Stimulated activated CD8-positive, alpha-beta memory T cell treated with anti-CD3 and anti-CD28 coated beads, Interleukin-7, amount 100 ng/mL, for 48 hours (primary cell): ENCODE data around the gene TSPAN14.

Experiments
- DNase-seq, 2 donors: peaks; one replicate each; pipeline ENCODE4 v3.0.0-alpha.2; 2020; ENCODE audit warnings: low read depth in 1 of 2; ENCODE audit errors: extremely low read depth in 1 of 2

The TSPAN14 gene

GRCh38 chr10:80486785-80487420 lies 32.8 kb downstream of the TSPAN14 start:
- no peak for DNase-seq

GRCh38 chr10:80487421-80487785 lies 33.3 kb downstream of the TSPAN14 start:
- DNase-seq = no peak

- peak; percentile 59 to 65 for DNase-seq
Measured at GRCh38 chr10:80487791-80488538, 33.9 kb downstream of the TSPAN14 start.

DNA sequence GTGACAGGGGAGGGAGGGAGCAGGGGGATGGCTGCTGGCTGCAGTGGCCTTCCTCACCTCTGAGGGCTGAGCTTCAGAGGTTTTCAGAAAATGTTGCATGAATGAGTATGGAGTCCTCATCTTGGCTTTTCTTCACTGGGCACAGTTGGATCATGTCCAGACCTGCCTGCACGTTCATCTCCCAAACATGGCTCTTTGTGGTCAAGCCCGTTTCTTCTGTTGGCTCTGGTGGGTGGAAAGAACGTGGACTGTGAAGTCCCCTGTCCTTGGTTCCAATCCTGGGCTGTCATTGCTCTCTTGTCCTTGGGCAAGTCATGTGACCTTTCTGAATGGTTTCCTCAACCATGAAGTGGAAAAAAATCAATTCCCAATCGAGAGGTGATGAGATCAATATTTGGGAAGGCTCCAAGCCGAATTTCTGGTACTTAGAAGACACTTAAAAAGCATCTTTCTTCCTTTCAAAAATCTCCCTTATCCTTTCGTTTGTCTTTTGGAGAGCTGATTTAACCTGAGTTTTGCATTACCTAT lies 34.5 kb downstream of the TSPAN14 start:
- no peak for DNase-seq

DNA sequence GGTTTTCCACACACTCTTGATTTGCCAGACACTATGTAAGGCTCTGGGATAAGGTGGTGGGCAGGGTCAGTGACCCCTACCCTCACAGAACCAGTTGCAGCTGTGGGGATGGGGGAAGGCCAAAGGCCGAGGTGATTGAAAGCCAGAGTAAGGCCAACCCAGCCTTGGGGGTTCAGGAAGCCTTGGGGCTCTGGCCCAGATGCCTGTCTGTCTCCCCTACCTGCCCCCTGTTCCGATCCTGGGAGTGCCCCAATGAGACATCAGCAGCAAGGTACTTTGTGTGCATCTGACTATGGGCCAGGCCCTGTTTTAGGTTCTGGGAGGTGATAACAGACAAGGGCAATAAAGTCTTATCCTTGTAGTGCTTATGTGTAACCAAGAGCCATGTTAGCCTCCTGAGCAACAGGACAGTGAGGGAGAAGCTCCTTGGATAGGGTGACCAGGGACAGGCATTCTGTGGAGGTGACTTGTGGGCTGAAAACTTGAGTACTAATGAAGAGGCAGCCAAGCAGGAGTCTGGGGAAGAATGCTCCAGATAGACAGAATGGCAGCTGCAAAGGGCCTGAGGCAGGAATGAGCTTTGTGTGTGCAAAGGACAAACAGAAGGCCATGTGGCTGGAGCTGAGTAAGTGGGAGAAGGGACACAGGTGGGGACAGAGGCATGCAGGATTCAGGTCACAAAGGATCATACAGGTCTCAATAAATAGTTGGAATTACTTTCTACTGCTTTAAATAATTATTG lies 35.4 kb downstream of the TSPAN14 start:
- no peak for DNase-seq

GRCh38 chr10:80491251-80492102 lies 37.4 kb downstream of the TSPAN14 start:
- no peak for DNase-seq

DNA sequence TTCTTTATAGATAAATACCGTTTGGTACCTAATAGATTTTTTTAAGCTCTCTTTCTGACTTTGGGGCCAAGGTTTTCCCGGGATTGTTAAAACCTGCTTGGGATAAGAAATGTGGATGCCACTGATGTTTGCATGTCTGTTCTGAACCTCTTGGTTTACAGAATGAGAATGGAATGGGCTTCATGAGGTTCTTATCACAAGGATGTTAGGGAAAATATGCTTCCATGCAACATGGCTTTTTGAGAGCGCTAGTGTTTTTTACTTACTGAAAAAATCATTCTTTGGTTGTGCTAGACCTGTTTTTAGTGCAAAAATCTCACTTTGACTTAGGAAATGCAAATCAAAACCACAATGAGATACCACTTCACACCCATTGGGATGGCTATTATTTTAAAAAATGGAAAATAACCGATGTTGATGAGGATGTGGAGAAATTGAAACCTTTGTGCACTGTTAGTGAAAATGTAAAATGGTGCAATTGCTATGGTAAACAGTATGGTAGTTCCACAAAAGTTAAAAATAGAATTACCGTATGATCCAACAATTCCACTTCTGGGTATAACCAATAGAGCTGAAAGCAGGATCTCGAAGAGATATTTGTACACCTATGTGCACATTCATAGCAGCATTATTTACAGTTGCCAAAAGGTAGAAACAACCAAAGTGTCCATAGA lies 38.9 kb downstream of the TSPAN14 start:
- DNase-seq = no peak

DNA sequence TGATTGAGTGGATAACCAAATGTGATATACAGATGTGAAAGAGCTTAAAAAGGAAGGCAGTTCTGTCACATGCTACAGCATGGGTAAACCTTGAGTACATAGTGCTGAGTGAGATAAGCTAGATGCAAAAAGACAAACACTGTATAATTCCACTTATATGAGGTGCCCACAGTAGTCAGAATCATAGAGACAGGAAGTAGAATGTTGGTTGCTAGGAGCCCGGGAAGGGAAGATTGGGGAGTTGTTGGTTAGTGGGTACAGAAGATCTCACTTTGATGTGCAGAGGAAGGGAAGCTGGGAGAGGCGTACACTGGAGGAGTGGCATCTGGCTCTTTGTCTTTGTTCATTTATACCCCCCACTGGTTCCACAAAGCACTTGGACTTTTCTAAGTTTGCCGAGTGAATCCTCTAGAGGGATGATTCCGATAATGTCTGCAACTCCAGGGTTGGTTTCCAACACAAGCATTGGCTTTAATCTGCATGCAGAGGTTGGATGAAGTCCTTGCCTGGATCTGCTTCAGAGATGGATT lies 39.5 kb downstream of the TSPAN14 start:
- no peak for DNase-seq

- DNase-seq = no peak
Measured at GRCh38 chr10:80496555-80497172, 42.6 kb downstream of the TSPAN14 start.

GRCh38 chr10:80497187-80498077 lies 43.3 kb downstream of the TSPAN14 start:
- no peak for DNase-seq

DNA sequence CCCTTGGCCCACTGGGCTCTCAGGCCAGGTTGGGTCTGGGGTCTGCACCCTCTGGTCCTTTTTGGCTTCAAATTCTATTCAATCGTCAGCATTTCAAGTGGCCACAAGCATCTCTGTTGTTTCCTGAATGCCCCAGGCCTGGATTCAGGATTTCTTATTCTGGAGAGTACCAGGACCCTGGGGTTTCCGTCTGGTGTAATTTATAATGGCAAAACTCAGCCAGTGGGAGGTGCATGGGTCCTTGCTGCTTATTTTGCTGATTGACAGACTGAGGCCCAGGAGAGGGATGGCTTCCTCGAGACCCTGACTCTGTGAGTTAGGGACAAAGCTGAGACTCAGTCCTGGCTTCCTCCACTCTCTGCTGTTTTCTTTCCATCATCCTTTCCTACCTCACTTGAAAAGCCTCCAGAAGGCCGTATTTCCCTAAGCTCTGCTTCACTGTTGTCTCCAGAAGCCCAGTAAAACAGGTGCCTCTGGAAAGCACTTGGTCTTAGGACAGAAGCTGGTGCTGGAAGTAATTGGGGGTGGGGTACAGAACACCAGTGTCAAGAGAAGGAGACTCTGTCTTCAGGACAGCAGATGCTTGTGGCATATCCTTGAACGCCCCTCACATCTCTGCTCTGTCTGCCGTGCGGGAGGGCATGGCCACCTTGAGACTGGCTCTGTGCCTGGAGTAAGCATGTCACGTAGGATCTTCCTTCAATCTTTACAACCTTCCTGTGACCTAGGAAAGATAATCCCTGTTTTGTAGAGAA lies 44.1 kb downstream of the TSPAN14 start:
- no peak for DNase-seq

DNA sequence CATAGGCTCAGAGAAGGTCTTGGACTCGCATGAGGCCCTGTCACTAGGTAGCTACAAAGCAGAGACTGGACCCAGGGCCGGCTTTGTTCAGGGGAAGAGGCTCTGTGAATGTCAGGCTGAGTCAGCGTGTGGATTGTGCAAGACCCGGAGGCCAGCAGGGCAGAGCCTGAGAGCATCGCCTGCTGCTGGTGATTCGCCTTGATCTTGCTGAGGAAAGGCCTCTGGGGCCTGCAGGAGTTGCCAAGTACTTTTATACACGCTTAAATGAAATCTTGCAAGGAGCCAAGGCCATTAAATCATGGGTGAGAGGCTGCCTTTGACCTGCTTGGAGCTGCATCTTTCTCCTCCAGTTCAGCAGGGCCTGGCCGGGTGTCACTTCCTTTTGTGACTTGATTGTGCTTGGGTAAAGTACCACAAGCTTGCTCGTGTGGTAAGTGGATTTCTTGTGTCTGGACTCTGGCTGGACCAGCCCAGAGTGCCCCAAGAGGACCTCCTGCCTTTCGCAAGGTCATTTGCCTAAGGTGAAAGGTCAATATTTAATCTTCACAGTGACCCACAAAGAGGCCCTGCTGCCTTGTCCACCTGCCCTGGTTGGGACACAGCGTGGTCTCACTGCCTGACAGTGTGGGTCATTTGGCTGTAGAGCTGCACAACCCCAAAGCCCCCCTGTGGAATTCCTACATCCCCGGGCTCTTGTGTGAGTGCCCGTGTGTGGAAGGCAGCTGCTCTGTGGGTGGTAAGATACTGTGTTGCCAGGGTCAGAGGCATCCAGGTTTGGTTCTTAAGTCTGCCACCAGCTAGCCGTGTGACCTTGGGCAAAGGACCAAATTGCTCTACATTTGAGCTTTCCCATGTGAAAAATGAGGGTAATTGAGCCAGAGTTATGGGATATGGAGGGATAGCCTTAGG lies 45.0 kb downstream of the TSPAN14 start:
- peak; percentile 54 to 80 for DNase-seq

DNA sequence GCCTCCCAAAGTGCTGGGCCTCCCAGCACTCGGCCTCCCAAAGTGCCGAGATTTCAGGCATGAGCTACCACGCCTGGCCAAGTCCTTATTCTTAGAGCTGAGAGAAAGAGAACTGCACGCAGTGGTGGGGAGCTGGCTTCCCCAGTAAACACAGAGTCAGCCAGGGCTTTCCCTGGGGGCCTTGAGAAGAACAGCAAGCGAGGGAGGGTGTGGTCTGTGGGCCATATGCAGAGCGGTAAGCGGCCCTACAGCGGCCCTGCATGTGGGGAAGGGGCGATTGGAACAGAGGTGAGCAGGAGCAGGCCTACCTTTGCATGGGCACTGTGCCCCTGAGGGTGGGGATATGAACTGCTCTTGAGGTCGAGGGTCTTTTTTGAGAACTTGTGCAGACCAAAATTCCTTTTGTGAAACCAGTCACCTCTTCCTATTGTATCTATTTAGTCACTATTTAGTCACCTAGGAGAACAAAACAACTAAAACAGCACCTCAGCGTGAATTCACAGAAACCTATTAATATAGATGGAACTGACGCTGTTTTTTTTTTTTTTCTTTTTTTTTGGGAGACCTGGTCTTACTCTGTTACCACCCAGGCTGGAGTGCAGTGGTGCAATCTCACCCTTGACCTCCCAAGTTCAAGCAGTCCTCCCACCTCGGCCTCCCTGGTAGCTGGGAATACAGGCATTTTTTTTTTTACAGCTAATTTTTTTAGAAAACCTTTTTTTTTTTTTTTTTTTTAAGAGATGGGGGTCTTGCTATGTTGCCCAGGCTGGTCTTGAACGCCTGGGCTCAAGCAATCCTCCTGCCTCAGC lies 46.7 kb downstream of the TSPAN14 start:
- DNase-seq = peak in 1 of 2 donors; percentile 47

- DNase-seq = no peak
Measured at GRCh38 chr10:80501381-80501912, 47.3 kb downstream of the TSPAN14 start.

- no peak for DNase-seq
Measured at GRCh38 chr10:80501913-80502521, 47.9 kb downstream of the TSPAN14 start.
